Stimulated activated naive CD8-positive, alpha-beta T cell treated with anti-CD3 and anti-CD28 coated beads, Interleukin-15, Interleukin-2, amounts not matched to agents 100 U/mL and 50 U/mL, for 24 hours (primary cell): ENCODE measurements around the gene GBP5.
"Not testable (repeated sequence)": the region's sequence is repeated elsewhere in the genome, so short reads cannot be mapped to it uniquely, and the experiment has no call there.

ENCODE experiments used
- ATAC-seq: fragments of 150-1000 bp; cut with Tn5 transposase; one replicate; pipeline ENCODE4 v1.10.0; 2021
- DNase-seq: peaks from one replicate; pipeline ENCODE4 v3.0.0; 2021

The GBP5 gene

GRCh38 chr1:89284078-89284763 is 11.6 kb upstream of the GBP5 start:
- DNase-seq, ATAC-seq: not testable (repeated sequence)

GRCh38 chr1:89280766-89281165 is 8.1 kb upstream of the GBP5 start:
- DNase-seq = no peak
- ATAC-seq = no peak

- DNase-seq = no peak
- no peak for ATAC-seq
These were observed 6.4 kb upstream of the GBP5 start for GRCh38 chr1:89279011-89279466.

- DNase-seq (no peak), ATAC-seq (no peak)
These were observed 5.1 kb upstream of the GBP5 start for GRCh38 chr1:89277725-89278124.

GRCh38 chr1:89276690-89277089 is 4.0 kb upstream of the GBP5 start:
- ATAC-seq (no peak), DNase-seq (no peak)

- ATAC-seq (peak; percentile 69), DNase-seq (no peak)
These were observed 1.8 kb upstream of the GBP5 start for GRCh38 chr1:89274411-89274857.

GRCh38 chr1:89273324-89273778 is 691 bp upstream of the GBP5 start:
- ATAC-seq (no peak), DNase-seq (no peak)

- DNase-seq (no peak), ATAC-seq (no peak)
These were observed 1.2 kb downstream of the GBP5 start for GRCh38 chr1:89271341-89272015.

GRCh38 chr1:89270423-89270822 is 2.2 kb downstream of the GBP5 start:
- ATAC-seq = no peak
- no peak for DNase-seq

- ATAC-seq = no peak
- no peak for DNase-seq
These were observed 3.4 kb downstream of the GBP5 start for GRCh38 chr1:89269277-89269676.

GRCh38 chr1:89262643-89263042 is 10.0 kb downstream of the GBP5 start:
- no peak for ATAC-seq
- no peak for DNase-seq

GRCh38 chr1:89261926-89262515 is 10.6 kb downstream of the GBP5 start:
- DNase-seq (no peak), ATAC-seq (no peak)

GRCh38 chr1:89260566-89261255 is 11.9 kb downstream of the GBP5 start:
- ATAC-seq = no peak
- no peak for DNase-seq

GRCh38 chr1:89260042-89260441 is 12.6 kb downstream of the GBP5 start:
- DNase-seq (peak; percentile 22), ATAC-seq (peak; percentile 5)

- ATAC-seq = peak; percentile 83
- DNase-seq = peak; percentile 66
These were observed 13.2 kb downstream of the GBP5 start for GRCh38 chr1:89259283-89259971.

GRCh38 chr1:89257041-89257440 is 15.6 kb downstream of the GBP5 start:
- DNase-seq (no peak), ATAC-seq (peak; percentile 44)

GRCh38 chr1:89255581-89255980 is 17.1 kb downstream of the GBP5 start:
- not testable (repeated sequence) for DNase-seq, ATAC-seq

GRCh38 chr1:89254658-89255287 is 17.9 kb downstream of the GBP5 start:
- ATAC-seq (no peak), DNase-seq (no peak)

GRCh38 chr1:89243046-89243445 is 29.6 kb downstream of the GBP5 start:
- DNase-seq (no peak), ATAC-seq (no peak)
